Epithelial cell of proximal tubule (primary cell): ENCODE measurements around the gene ZNF101. TPM values are rescaled to one million over a fixed set of nuclear protein-coding genes. Genes with fewer than 3 reads are reported as not detected.
"Not testable (repeated sequence)": the region's sequence is repeated elsewhere in the genome, so short reads cannot be mapped to it uniquely, and the experiment has no call there.

Experiments
- DNase-seq: peaks from one replicate; pipeline ENCODE4 v3.0.0-alpha.2; 2011; ENCODE audit warnings: low read depth
- H3K4me3 ChIP-seq: 2 replicates; pipeline ENCODE4 v1.5.1; 2011; ENCODE audit warnings: low read depth, mild to moderate bottlenecking, low read length
- CTCF ChIP-seq: conservative IDR thresholded peaks from 2 replicates; pipeline ENCODE4 v1.5.1; 2012; ENCODE audit warnings: low read depth, mild to moderate bottlenecking, low read length
- total RNA-seq: library from RNA; depleted of rRNA; stranded (reverse); fragments of >200 nt; gene quantifications from 2 replicates; pipeline ENCODE4 v1.2.3, GENCODE V29; 2015

Gene ZNF101
- total RNA-seq, 1 donor from 2014 or later, result 7.6 TPM

- no peak for DNase-seq
These were observed 27.7 kb downstream of the ZNF101 start for GRCh38 chr19:19696386-19696785.

GRCh38 chr19:19697589-19697988 lies 28.9 kb downstream of the ZNF101 start:
- H3K4me3 ChIP-seq, result no peak overlapping the region
- no peak for TF ChIP-seq CTCF
- DNase-seq, result no peak

More at GRCh38 chr19:19696386-19696785, 27.7 kb downstream of the ZNF101 start:
- no peak overlapping the region for H3K4me3 ChIP-seq
- no peak for TF ChIP-seq CTCF

- not testable (repeated sequence) for H3K4me3 ChIP-seq, DNase-seq
These were observed 31.9 kb downstream of the ZNF101 start for GRCh38 chr19:19700493-19700892.

- H3K4me3 ChIP-seq, result no peak overlapping the region
- TF ChIP-seq CTCF, result no peak
- no peak for DNase-seq
These were observed 36.2 kb downstream of the ZNF101 start for GRCh38 chr19:19704836-19705235.

GRCh38 chr19:19710506-19710905 lies 41.9 kb downstream of the ZNF101 start:
- DNase-seq, result no peak
- TF ChIP-seq CTCF, result no peak
- H3K4me3 ChIP-seq, result no peak overlapping the region

GRCh38 chr19:19711306-19711933 lies 42.8 kb downstream of the ZNF101 start:
- DNase-seq, result no peak
- H3K4me3 ChIP-seq, result no peak overlapping the region
- TF ChIP-seq CTCF, result no peak

- H3K4me3 ChIP-seq, result no peak overlapping the region
- TF ChIP-seq CTCF, result no peak
- DNase-seq, result no peak
These were observed 43.5 kb downstream of the ZNF101 start for GRCh38 chr19:19711934-19712828.
